GM12878 (cell line): ENCODE results near the gene PPP1R13B. TPM values are rescaled to one million over a fixed set of nuclear protein-coding genes. Genes with fewer than 3 reads are reported as not detected.

Source experiments
- ATAC-seq: fragments of 200-7000 bp; cut with Tn5 transposase; 3 replicates; pipeline ENCODE4 v1.9.1; 2020; ENCODE audit warnings: mild to moderate bottlenecking, moderate library complexity
- BruUV-seq: library from RNA; stranded (reverse); fragments of 400-500 nt; replicated peaks from 2 replicates; lab custom pipeline; 2021; lab: Mats Ljungman, UMichigan
- CTCF ChIA-PET: fragments of 300-600 bp; sonication (Branson Sonifier 250); formaldehyde crosslinking; extraction: SDS; loops from one replicate; lab custom pipeline; 2021; ENCODE audit warnings: inconsistent platforms; lab: Yijun Ruan, JAX
- POLR2A ChIA-PET: fragments of 350-600 bp; formaldehyde crosslinking; extraction: SDS; loops from one replicate; lab custom pipeline; 2021; ENCODE audit warnings: inconsistent platforms; lab: Charles Lee
- RAD21 ChIA-PET: fragments of 300-600 bp; sonication (Branson Sonifier 250); formaldehyde crosslinking; loops from one replicate; lab custom pipeline; 2023; ENCODE audit warnings: antibody characterized with exemption; ENCODE audit not compliant: unreplicated experiment; lab: Charles Lee
- SMC1A ChIA-PET: fragments of 300-600 bp; sonication (Branson Sonifier 250); formaldehyde crosslinking; loops from one replicate; lab custom pipeline; 2023; ENCODE audit not compliant: unreplicated experiment, uncharacterized antibody; lab: Charles Lee
- DNase-seq: peaks from one replicate; pipeline ENCODE4 v3.0.0-alpha.2; 2011; ENCODE audit warnings: low read depth, low spot score
- FAIRE-seq: peaks from 3 replicates; lab custom pipeline; 2011; peaks lifted over from hg19 to GRCh38; lab: Jason Lieb, UNC
- H2AFZ ChIP-seq: 2 replicates; pipeline ENCODE4 v1.6.0; 2011; ENCODE audit warnings: low read depth, low read length, control low read depth; ENCODE audit not compliant: control insufficient read depth
- H3K27ac ChIP-seq: 2 replicates; pipeline ENCODE4 v1.5.1; 2011; ENCODE audit warnings: control low read depth; ENCODE audit not compliant: control insufficient read depth, insufficient read depth
- H3K27me3 ChIP-seq, 2 experiments: replicated peaks in 1 of 2; 2 replicates each; pipeline versions ENCODE4 v1.6.0 to v1.6.1; 2011; ENCODE audit warnings: low read length in 1 of 2; ENCODE audit not compliant: control insufficient read depth in 2 of 2, insufficient read depth in 2 of 2
- H3K36me3 ChIP-seq, 2 experiments: 2 replicates each; pipeline ENCODE4 v1.5.1; 2011; ENCODE audit warnings: low read length in 1 of 2; ENCODE audit not compliant: control insufficient read depth in 2 of 2, insufficient read depth in 2 of 2
- H3K4me1 ChIP-seq: 2 replicates; pipeline ENCODE4 v1.6.1; 2011; ENCODE audit warnings: mild to moderate bottlenecking, low read length, moderate library complexity, mixed read lengths; ENCODE audit not compliant: control insufficient read depth, insufficient read depth
- H3K4me2 ChIP-seq: 2 replicates; pipeline ENCODE4 v1.6.0; 2011; ENCODE audit warnings: control low read depth; ENCODE audit not compliant: control insufficient read depth, insufficient read depth
- H3K4me3 ChIP-seq: fragments of 200-600 bp; sonication (generic); 2 replicates; pipeline ENCODE4 v1.5.1; 2016
- H3K79me2 ChIP-seq: 2 replicates; pipeline ENCODE4 v1.6.0; 2011; ENCODE audit warnings: low read length; ENCODE audit not compliant: control insufficient read depth, insufficient read depth
- H3K9ac ChIP-seq: 2 replicates; pipeline ENCODE4 v1.8.0; 2011; ENCODE audit warnings: low read length, control low read depth, mixed read lengths; ENCODE audit not compliant: control insufficient read depth, insufficient read depth
- H3K9me3 ChIP-seq: replicated peaks from 3 replicates; pipeline ENCODE4 v1.5.1; 2011; ENCODE audit warnings: mild to moderate bottlenecking, low read length; ENCODE audit not compliant: control insufficient read depth, insufficient read depth
- H4K20me1 ChIP-seq: 2 replicates; pipeline ENCODE4 v1.6.0; 2011; ENCODE audit not compliant: control insufficient read depth, insufficient read depth
- ESRRA ChIP-seq: IDR thresholded peaks from 2 replicates; pipeline ENCODE4 v1.6.1; 2012; ENCODE audit warnings: mild to moderate bottlenecking, low read length, improper control_type of control experiment
- ETV6 ChIP-seq, 2 experiments: fragments of 450-650 bp in 1 of 2; IDR thresholded peaks in 1 of 2; conservative IDR thresholded peaks in 1 of 2; 2 replicates each; pipeline ENCODE4 v1.6.1; 2014; ENCODE audit warnings: antibody characterized with exemption in 1 of 2, borderline replicate concordance in 1 of 2, low read depth in 1 of 2, mild to moderate bottlenecking in 1 of 2, moderate library complexity in 1 of 2
- FOS ChIP-seq: IDR thresholded peaks from 3 replicates; pipeline ENCODE4 v1.6.1; 2011; ENCODE audit warnings: borderline replicate concordance; ENCODE audit not compliant: insufficient read length; ENCODE audit errors: extremely low read depth
- POLR2A ChIP-seq: IDR thresholded peaks from 2 replicates; pipeline ENCODE4 v1.6.1; 2011; ENCODE audit warnings: low read depth, mild to moderate bottlenecking, low read length
- SUPT20H ChIP-seq: IDR thresholded peaks from 2 replicates; pipeline ENCODE4 v1.6.1; 2011; ENCODE audit warnings: low read depth, mild to moderate bottlenecking, low read length, moderate library complexity, borderline replicate concordance; ENCODE audit not compliant: control insufficient read depth
- YBX1 ChIP-seq: fragments of 450-650 bp; IDR thresholded peaks from 2 replicates; pipeline ENCODE4 v1.6.1; 2016; ENCODE audit warnings: antibody characterized with exemption
- WGBS: methylation state at CpG from one replicate; pipeline ENCODE4 v1.1.6; 2016; ENCODE audit warnings: low lambda C conversion rate; ENCODE audit not compliant: insufficient replicate concordance, insufficient coverage; ENCODE audit errors: missing lambda C conversion rate; 5-methylcytosine and 5-hydroxymethylcytosine counted together
- in situ Hi-C: fragments of 300-500 bp; cut with MboI; formaldehyde crosslinking; loops from 9 replicates; pipeline ENCODE4 v1.14.3; 2018; ENCODE audit warnings: mixed read lengths
- intact Hi-C: fragments of 100-400 bp; cut with micrococcal nuclease; formaldehyde crosslinking; loops from one replicate; pipeline ENCODE4 v1.14.2; 2022; ENCODE audit not compliant: unreplicated experiment
- polyA plus RNA-seq, 11 experiments: library from polyadenylated mRNA; depleted of rRNA in 4 of 11; unstranded in 6 of 11; stranded (reverse) in 5 of 11; fragments of >200 nt; fragmentation: Nextera tagmentation in 4 of 11; fragmentation: Illumina TruSeq in 1 of 11; extraction: Ambion mirVana in 4 of 11; extraction: Trizol in 1 of 11; gene quantifications; 1 replicate in 1 of 11; 2 replicates in 10 of 11; pipeline versions ENCODE4 v1.2.1 to v1.2.3, GENCODE V29; 2011 to 2016; ENCODE audit warnings: inconsistent platforms in 2 of 11, missing spikeins in 2 of 11, low read depth in 1 of 11
- total RNA-seq, 4 experiments: library from RNA; depleted of rRNA in 3 of 4; stranded (reverse); fragments of >200 nt in 3 of 4; fragmentation: Illumina TruSeq in 1 of 4; extraction: Trizol in 1 of 4; gene quantifications; 2 replicates each; pipeline versions ENCODE4 v1.2.1 to v1.2.3, GENCODE V29; 2013 to 2021

Gene PPP1R13B
- total and polyA plus RNA-seq, 10 of the 15 experiments (the other 5 are each of a cell fraction or from before 2014, with no cell fraction given), result 0.16 to 8.1 (median 3.2) TPM

- Histone ChIP-seq H3K4me2 (no peak overlapping the region), H3K4me1 (peaks cover 36% of the 10 kb centered on the region), H3K9me3 (no peaks in the 10 kb centered on the region), H2AFZ (no peak overlapping the region), H3K27ac (no peak overlapping the region), H4K20me1 (no peaks in the 10 kb centered on the region), H3K27me3 (no peaks in the 10 kb centered on the region), H3K9ac (no peak overlapping the region), H3K36me3 (peaks cover 14% of the 10 kb centered on the region in 2 experiments), H3K4me3 (no peak overlapping the region), H3K79me2 (peaks cover 11% of the 10 kb centered on the region)
- intact Hi-C loops (no loop called here), in situ Hi-C loops (no loop called here)
- no TSS peak for BruUV-seq
- WGBS, result 97% methylated on average over 22 of the region's 22 CpGs
- ChIA-PET SMC1A (interaction anchor here (0.8 to 1.7 kb wide), 2 partner anchors 20 to 24 kb away, joined by 3 to 4 read pairs; no protein-coding TSS in a partner anchor), POLR2A (no interaction called here), CTCF (no interaction called here), RAD21 (no interaction called here)
- FAIRE-seq (no peak), DNase-seq (no peak), ATAC-seq (no peak)
- TF ChIP-seq ESRRA (no peak), YBX1 (no peak), ETV6 (conservative IDR thresholded peaks at IDR 0.05 in 1 of 2, IDR thresholded peaks at IDR 0.05 in 1 of 2; ENCODE audit: borderline replicate concordance in 1 of 2, low read depth in 1 of 2) (no peak), SUPT20H (no peak)
These were observed 153.9 kb downstream of the PPP1R13B start for GRCh38 chr14:103693515-103693914.

DNA sequence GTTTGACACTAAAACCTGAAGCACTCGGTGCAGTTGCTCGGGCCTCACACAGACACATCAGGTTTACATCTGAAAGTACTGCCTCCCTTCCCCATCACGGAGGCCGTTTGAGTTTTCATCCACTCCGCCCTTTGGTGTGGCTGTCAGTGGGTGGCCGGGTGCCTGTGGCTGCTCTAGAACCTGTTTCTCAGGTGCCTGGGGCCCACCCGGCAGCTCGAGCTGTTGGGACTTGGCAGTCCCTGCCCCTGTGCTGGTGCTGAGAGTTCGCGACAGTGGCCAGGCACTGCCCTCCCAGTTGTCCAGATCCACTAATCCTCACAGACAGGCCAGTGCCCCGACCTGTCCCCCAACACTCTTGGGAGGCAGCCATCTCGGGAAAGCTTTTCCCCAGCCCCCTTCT is 154.5 kb downstream of the PPP1R13B start:
- Histone ChIP-seq H3K4me3 (no peak overlapping the region), H3K4me1 (peaks cover 38% of the 10 kb centered on the region), H3K27ac (no peak overlapping the region), H2AFZ (no peak overlapping the region), H3K9me3 (no peaks in the 10 kb centered on the region), H3K4me2 (no peak overlapping the region), H3K36me3 (peaks cover 11 to 17% of the 10 kb centered on the region in 2 experiments), H3K27me3 (no peaks in the 10 kb centered on the region), H3K9ac (no peak overlapping the region), H3K79me2 (peaks cover 11% of the 10 kb centered on the region), H4K20me1 (no peaks in the 10 kb centered on the region)
- ChIA-PET RAD21 (no interaction called here), CTCF (interaction anchor here (1.4 kb wide), 1 partner anchor 13 kb away, joined by 6 read pairs; no protein-coding TSS in a partner anchor), POLR2A (no interaction called here), SMC1A (interaction anchor here (1.7 kb wide), 1 partner anchor 24 kb away, joined by 3 read pairs; no protein-coding TSS in a partner anchor)
- 71% methylated on average over 12 of the region's 12 CpGs for WGBS
- no TSS peak for BruUV-seq
- in situ Hi-C loops, result no loop called here
- no peak for ATAC-seq
- TF ChIP-seq FOS, result no peak
- TF ChIP-seq POLR2A, result 0 out of 2 replicates have a peak, but pooled peaks have one; percentile 27
- DNase-seq, result no peak
- no peak for FAIRE-seq
- intact Hi-C loops, result no loop called here
